Right lobe of liver (tissue), 4 donors: ENCODE data around the gene ELMO1.

Experiments
- POLR2A ChIP-seq: fragments of 450-650 bp; IDR thresholded peaks from one replicate; pipeline ENCODE4 v1.6.1; 2017; ENCODE audit warnings: antibody characterized with exemption, mild to moderate bottlenecking
- TF ChIP-seq, protein P1 (sequence below), 4 donors: fragments of 200-600 bp in 3 of 4; fragments of 450-650 bp in 1 of 4; IDR thresholded peaks; one replicate each; pipeline versions ENCODE4 v1.5.1 to v1.8.0; 2016 to 2022; ENCODE audit warnings: antibody characterized with exemption in 4 of 4, mild to moderate bottlenecking in 2 of 4
- donor health status: DM: no; HTN: no; CAD: no.
- donor health status: DM: no; HTN: no; CAD: no.
- donor health status: DM: no; HTN: yes; CAD: no.

DNA sequence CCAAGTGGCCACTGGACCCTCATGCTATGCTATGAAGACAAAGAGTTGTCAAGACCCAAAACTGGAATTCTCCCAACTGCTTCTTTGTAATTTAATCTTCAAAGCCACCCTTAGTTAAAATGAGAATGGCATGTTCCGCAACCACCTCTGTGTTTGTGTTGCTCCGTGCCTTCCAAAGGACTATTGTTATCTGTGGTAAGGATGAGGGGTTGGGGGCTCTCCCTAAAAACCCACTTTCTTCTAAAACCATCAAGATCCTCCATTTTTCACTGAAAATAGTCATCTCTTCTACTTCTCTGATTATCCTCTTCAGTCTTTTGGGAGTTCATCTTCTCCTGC lies 502.3 kb downstream of the ELMO1 start:
- TF ChIP-seq, protein P1, sequence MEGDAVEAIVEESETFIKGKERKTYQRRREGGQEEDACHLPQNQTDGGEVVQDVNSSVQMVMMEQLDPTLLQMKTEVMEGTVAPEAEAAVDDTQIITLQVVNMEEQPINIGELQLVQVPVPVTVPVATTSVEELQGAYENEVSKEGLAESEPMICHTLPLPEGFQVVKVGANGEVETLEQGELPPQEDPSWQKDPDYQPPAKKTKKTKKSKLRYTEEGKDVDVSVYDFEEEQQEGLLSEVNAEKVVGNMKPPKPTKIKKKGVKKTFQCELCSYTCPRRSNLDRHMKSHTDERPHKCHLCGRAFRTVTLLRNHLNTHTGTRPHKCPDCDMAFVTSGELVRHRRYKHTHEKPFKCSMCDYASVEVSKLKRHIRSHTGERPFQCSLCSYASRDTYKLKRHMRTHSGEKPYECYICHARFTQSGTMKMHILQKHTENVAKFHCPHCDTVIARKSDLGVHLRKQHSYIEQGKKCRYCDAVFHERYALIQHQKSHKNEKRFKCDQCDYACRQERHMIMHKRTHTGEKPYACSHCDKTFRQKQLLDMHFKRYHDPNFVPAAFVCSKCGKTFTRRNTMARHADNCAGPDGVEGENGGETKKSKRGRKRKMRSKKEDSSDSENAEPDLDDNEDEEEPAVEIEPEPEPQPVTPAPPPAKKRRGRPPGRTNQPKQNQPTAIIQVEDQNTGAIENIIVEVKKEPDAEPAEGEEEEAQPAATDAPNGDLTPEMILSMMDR (IDR thresholded peaks at IDR 0.05), result no peak
- TF ChIP-seq POLR2A, result no peak
